GM18526 (cell line): ENCODE results near the gene IQGAP1.

Source experiments
- POLR2A ChIP-seq: IDR thresholded peaks from 3 replicates; pipeline ENCODE4 v1.6.1; 2011; ENCODE audit not compliant: insufficient read length; ENCODE audit errors: extremely low read depth

Gene IQGAP1

GRCh38 chr15:90451053-90451850 is 63.2 kb downstream of the IQGAP1 start:
- TF ChIP-seq POLR2A = no peak

- TF ChIP-seq POLR2A = no peak
Observed at GRCh38 chr15:90456236-90456635, 68.2 kb downstream of the IQGAP1 start.

- no peak for TF ChIP-seq POLR2A
Observed at GRCh38 chr15:90458061-90458460, 70.0 kb downstream of the IQGAP1 start.

GRCh38 chr15:90459368-90459767 is 71.3 kb downstream of the IQGAP1 start:
- no peak for TF ChIP-seq POLR2A

GRCh38 chr15:90460142-90460824 is 72.2 kb downstream of the IQGAP1 start:
- no peak for TF ChIP-seq POLR2A

GRCh38 chr15:90463381-90463780 is 75.3 kb downstream of the IQGAP1 start:
- TF ChIP-seq POLR2A = no peak

GRCh38 chr15:90465140-90465929 is 77.3 kb downstream of the IQGAP1 start:
- no peak for TF ChIP-seq POLR2A

GRCh38 chr15:90465930-90466567 is 78.0 kb downstream of the IQGAP1 start:
- TF ChIP-seq POLR2A = no peak

- TF ChIP-seq POLR2A = no peak
Observed at GRCh38 chr15:90469723-90470122, 81.7 kb downstream of the IQGAP1 start.

GRCh38 chr15:90470453-90470852 is 82.4 kb downstream of the IQGAP1 start:
- TF ChIP-seq POLR2A = no peak

- TF ChIP-seq POLR2A = no peak
Observed at GRCh38 chr15:90471126-90471525, 83.1 kb downstream of the IQGAP1 start.

- no peak for TF ChIP-seq POLR2A
Observed at GRCh38 chr15:90471769-90472168, 83.7 kb downstream of the IQGAP1 start.

GRCh38 chr15:90478846-90479481 is 90.9 kb downstream of the IQGAP1 start:
- TF ChIP-seq POLR2A = no peak

- TF ChIP-seq POLR2A = no peak
Observed at GRCh38 chr15:90479656-90480055, 91.6 kb downstream of the IQGAP1 start.

- TF ChIP-seq POLR2A = no peak
Observed at GRCh38 chr15:90481023-90481422, 93.0 kb downstream of the IQGAP1 start.
